ENCODE results near the gene ABCC1.

Gene ABCC1

GRCh38 chr16:16010194-16010593, 60.8 kb downstream of the ABCC1 start:
- TF ChIP-seq CTCF (IDR thresholded peaks at IDR 0.05; ENCODE audit: low read depth, low read length, missing control alignments): no peak
- H3K4me3 ChIP-seq (ENCODE audit: low read depth, low read length): no peak overlapping the region
- DNase-seq (ENCODE audit: low read depth): no peak

- no peak for TF ChIP-seq CTCF (IDR thresholded peaks at IDR 0.05; ENCODE audit: low read depth, low read length, missing control alignments)
- no peak for DNase-seq (ENCODE audit: low read depth)
These were observed 62.7 kb downstream of the ABCC1 start for GRCh38 chr16:16012144-16012543.

GRCh38 chr16:16013812-16014211, 64.4 kb downstream of the ABCC1 start:
- no peak for DNase-seq (ENCODE audit: low read depth)
- no peak for TF ChIP-seq CTCF (IDR thresholded peaks at IDR 0.05; ENCODE audit: low read depth, low read length, missing control alignments)
- H3K4me3 ChIP-seq (ENCODE audit: low read depth, low read length): no peak overlapping the region

More at GRCh38 chr16:16012144-16012543, 62.7 kb downstream of the ABCC1 start:
- H3K4me3 ChIP-seq (ENCODE audit: low read depth, low read length): no peak overlapping the region

DNA sequence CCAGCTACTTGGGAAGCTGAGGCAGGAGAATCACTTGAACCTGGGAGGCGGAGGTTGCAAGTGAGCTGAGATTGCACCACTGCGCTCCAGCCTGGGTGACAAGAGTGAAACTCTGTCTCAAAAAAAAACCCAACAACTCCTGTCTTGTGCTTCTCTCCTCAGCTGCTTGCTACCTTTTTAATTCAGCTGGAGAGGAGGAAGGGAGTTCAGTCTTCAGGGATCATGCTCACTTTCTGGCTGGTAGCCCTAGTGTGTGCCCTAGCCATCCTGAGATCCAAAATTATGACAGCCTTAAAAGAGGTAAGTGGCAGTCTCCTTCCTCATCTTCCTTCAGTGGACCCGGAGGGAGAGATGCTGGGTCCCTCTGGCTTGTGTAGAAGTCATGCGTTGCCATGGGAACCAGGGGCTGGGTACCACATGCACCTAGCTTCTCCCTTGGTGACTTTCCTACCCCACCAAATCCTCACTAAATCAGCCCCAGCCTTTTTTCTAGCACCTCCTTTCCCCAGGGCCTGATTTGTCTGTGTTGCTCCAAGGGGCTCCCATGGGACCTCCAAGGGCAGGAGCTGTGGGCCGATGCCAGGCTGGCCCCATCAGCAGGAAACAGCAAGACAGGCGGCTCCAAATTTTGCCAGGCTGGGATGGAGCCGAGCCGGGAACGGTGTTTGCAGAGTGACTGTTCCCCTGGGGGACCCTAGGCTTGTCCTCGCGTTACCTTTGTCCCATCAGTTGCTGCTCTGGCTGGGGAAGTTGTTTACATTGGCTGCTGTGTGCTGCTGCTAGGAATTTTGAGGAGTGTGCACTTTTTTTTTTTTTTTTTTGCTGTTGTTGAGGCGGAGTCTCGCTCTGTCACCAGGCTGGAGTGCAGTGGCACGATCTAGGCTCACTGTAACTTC, 65.2 kb downstream of the ABCC1 start:
- no peak overlapping the region for H3K4me3 ChIP-seq (ENCODE audit: low read depth, low read length)
- TF ChIP-seq CTCF (IDR thresholded peaks at IDR 0.05; ENCODE audit: low read depth, low read length, missing control alignments): no peak
- DNase-seq (ENCODE audit: low read depth): no peak

DNA sequence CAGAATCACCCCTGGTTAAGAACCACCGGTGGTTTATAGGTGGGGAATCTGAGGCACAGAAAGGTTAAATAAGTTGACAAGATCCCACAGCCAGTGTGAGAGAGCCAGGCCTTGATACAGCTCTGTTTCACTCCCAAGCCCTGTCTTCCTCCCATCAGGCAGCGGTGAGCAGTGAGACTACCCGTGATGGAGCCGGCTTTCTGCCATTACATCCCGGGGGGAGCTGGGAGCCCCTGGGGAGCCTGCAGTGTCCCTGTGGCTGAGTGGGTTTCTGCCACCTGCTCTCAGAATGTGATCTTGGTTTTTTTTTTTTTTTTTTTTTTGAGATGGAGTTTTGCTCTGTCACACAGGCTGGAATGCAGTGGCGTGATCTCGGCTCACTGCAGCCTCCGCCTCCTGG, 66.4 kb downstream of the ABCC1 start:
- DNase-seq (ENCODE audit: low read depth): no peak
- no peak overlapping the region for H3K4me3 ChIP-seq (ENCODE audit: low read depth, low read length)
- TF ChIP-seq CTCF (IDR thresholded peaks at IDR 0.05; ENCODE audit: low read depth, low read length, missing control alignments): no peak

- DNase-seq (ENCODE audit: low read depth): no peak
- no peak overlapping the region for H3K4me3 ChIP-seq (ENCODE audit: low read depth, low read length)
- no peak for TF ChIP-seq CTCF (IDR thresholded peaks at IDR 0.05; ENCODE audit: low read depth, low read length, missing control alignments)
These were observed 67.1 kb downstream of the ABCC1 start for GRCh38 chr16:16016388-16016964.
